ENCODE measurements around the gene PAXX.

PAXX gene

DNA sequence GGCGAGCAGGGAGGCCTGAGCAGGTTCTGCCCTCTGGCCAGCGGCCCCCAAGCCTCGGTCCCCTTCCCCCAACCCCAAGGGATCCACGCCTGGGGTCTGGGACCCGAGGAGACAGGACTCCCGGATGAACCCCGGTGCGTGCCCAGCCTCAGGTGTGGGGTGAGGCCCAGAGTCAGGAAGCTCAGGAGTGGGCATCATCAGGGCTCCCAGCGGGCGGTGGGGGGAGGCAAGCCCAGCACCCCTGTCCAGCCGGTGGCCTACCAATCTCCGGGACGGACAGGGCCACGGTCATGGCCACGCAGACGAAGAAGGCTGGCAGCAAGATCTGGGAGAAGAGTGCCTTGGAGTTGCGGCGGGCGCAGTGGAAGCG lies 21.3 kb downstream of the PAXX start:
- DNase-seq (ENCODE audit: insufficient read length, low spot score) (no peak), FAIRE-seq (no peak)
- TF ChIP-seq CTCF (IDR thresholded peaks at IDR 0.05; ENCODE audit: insufficient read depth, missing control alignments) = no peak

GRCh38 chr9:137014166-137014565 lies 21.9 kb downstream of the PAXX start:
- no peak for TF ChIP-seq CTCF (IDR thresholded peaks at IDR 0.05; ENCODE audit: insufficient read depth, missing control alignments)
- no peak for FAIRE-seq
- no peak for DNase-seq (ENCODE audit: insufficient read length, low spot score)

GRCh38 chr9:137014776-137015539 lies 22.7 kb downstream of the PAXX start:
- TF ChIP-seq CTCF (IDR thresholded peaks at IDR 0.05; ENCODE audit: insufficient read depth, missing control alignments) = no peak
- FAIRE-seq = no peak
- DNase-seq (ENCODE audit: insufficient read length, low spot score) = no peak

DNA sequence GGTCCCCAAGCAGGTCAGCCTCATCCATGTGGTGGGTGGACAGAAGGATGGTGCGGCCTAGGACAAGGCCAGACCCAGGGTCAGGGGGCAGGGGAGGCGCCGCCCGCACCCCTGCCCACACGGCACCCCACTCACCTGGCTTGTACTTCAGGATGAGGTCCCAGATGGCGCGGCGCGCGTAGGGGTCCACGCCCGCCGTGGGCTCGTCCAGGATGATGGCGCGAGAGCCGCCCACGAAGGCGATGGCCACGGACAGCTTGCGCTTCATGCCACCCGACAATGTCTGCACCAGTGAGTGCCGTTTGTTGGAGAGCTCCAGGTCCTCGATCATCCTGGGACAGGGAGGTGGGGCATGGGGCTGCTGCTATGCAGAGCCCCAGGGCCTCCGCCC lies 23.3 kb downstream of the PAXX start:
- FAIRE-seq = no peak
- TF ChIP-seq CTCF (IDR thresholded peaks at IDR 0.05; ENCODE audit: insufficient read depth, missing control alignments) = no peak
- no peak for DNase-seq (ENCODE audit: insufficient read length, low spot score)

DNA sequence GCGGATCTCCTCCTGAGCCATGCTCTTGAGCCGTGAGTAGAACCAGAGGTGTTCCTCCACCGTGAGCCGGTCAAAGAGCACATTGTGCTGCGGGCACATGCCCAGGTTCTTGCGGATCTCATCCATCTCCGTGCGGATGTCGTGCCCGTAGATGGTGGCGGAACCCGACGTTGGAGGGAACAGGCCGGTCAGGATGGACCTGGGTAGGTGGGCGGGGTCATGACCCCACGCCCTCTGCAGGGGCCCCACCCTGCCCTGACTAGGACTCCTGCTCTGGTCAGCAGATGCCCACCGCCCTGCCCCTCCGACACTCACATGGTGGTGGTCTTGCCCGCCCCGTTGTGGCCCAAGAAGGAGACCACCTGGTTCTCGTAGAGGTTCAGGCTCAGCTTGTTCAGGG lies 23.8 kb downstream of the PAXX start:
- TF ChIP-seq CTCF (IDR thresholded peaks at IDR 0.05; ENCODE audit: insufficient read depth, missing control alignments) = no peak
- FAIRE-seq (no peak), DNase-seq (ENCODE audit: insufficient read length, low spot score) (no peak)

GRCh38 chr9:137016436-137016835 lies 24.2 kb downstream of the PAXX start:
- DNase-seq (ENCODE audit: insufficient read length, low spot score) (no peak), FAIRE-seq (no peak)
- TF ChIP-seq CTCF (IDR thresholded peaks at IDR 0.05; ENCODE audit: insufficient read depth, missing control alignments) = no peak

GRCh38 chr9:137017071-137017470 lies 24.8 kb downstream of the PAXX start:
- FAIRE-seq (no peak), DNase-seq (ENCODE audit: insufficient read length, low spot score) (no peak)
- no peak for TF ChIP-seq CTCF (IDR thresholded peaks at IDR 0.05; ENCODE audit: insufficient read depth, missing control alignments)
